ENCODE measurements around the gene COL18A1.

The COL18A1 gene

GRCh38 chr21:45416620-45417019 lies 11.7 kb downstream of the COL18A1 start:
- no peaks in the 10 kb centered on the region for H3K79me2 ChIP-seq (ENCODE audit: insufficient read depth, low read length)

GRCh38 chr21:45417256-45417950 lies 12.4 kb downstream of the COL18A1 start:
- no peaks in the 10 kb centered on the region for H3K9me2 ChIP-seq (replicated peaks; ENCODE audit: low read depth, low read length)
- no peaks in the 10 kb centered on the region for H3K79me2 ChIP-seq (ENCODE audit: insufficient read depth, low read length)
- no peaks in the 10 kb centered on the region for H4K20me1 ChIP-seq (ENCODE audit: insufficient read depth, low read length, poor library complexity, severe bottlenecking)

More at GRCh38 chr21:45416620-45417019, 11.7 kb downstream of the COL18A1 start:
- Histone ChIP-seq H4K20me1 (ENCODE audit: insufficient read depth, low read length, poor library complexity, severe bottlenecking) (no peaks in the 10 kb centered on the region), H3K4me2 (ENCODE audit: low read depth, low read length, poor library complexity, severe bottlenecking) (no peak overlapping the region), H3K27me3 (ENCODE audit: insufficient read depth, low read length, poor library complexity, severe bottlenecking) (no peaks in the 10 kb centered on the region), H3K9ac (ENCODE audit: low read depth, low read length, poor library complexity, severe bottlenecking) (no peak overlapping the region), H3K9me3 (ENCODE audit: insufficient read depth, low read depth, low read length) (no peaks in the 10 kb centered on the region), H3K4me3 (ENCODE audit: low read length, poor library complexity, severe bottlenecking) (no peak overlapping the region), H3K9me2 (replicated peaks; ENCODE audit: low read depth, low read length) (no peaks in the 10 kb centered on the region), H3K36me3 (ENCODE audit: insufficient read depth, low read length) (no peaks in the 10 kb centered on the region), H3K4me1 (ENCODE audit: insufficient read depth, low read length, poor library complexity, severe bottlenecking) (no peaks in the 10 kb centered on the region), H3F3A (ENCODE audit: low read depth) (no peaks in the 10 kb centered on the region), H2AFZ (ENCODE audit: low read length) (no peak overlapping the region)
- TF ChIP-seq, protein P1, sequence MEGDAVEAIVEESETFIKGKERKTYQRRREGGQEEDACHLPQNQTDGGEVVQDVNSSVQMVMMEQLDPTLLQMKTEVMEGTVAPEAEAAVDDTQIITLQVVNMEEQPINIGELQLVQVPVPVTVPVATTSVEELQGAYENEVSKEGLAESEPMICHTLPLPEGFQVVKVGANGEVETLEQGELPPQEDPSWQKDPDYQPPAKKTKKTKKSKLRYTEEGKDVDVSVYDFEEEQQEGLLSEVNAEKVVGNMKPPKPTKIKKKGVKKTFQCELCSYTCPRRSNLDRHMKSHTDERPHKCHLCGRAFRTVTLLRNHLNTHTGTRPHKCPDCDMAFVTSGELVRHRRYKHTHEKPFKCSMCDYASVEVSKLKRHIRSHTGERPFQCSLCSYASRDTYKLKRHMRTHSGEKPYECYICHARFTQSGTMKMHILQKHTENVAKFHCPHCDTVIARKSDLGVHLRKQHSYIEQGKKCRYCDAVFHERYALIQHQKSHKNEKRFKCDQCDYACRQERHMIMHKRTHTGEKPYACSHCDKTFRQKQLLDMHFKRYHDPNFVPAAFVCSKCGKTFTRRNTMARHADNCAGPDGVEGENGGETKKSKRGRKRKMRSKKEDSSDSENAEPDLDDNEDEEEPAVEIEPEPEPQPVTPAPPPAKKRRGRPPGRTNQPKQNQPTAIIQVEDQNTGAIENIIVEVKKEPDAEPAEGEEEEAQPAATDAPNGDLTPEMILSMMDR (conservative IDR thresholded peaks at IDR 0.05; ENCODE audit: low read length), result no peak
- no peak for TF ChIP-seq EZH2phosphoT487 (IDR thresholded peaks at IDR 0.05; ENCODE audit: borderline replicate concordance)

DNA sequence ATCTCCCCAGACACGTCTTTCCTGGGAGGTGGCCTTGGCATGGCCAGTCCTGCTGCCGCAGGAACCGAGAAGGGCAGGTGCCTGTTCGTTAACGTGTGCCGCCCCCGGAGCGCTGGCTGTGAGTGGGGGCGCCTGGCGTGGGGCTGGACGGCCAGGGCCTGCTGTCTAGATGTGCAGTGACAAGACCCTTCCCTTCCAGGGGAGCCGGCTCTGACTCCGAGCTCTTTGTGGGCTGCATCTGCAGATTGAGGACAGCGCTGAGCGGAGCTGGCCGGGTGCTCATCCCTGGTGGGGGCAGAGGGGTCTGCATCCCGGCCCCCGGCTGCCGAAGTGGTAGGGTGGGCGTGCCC lies 13.0 kb downstream of the COL18A1 start:
- Histone ChIP-seq H3K79me2 (ENCODE audit: insufficient read depth, low read length) (no peaks in the 10 kb centered on the region), H3K36me3 (ENCODE audit: insufficient read depth, low read length) (no peaks in the 10 kb centered on the region), H3K9ac (ENCODE audit: low read depth, low read length, poor library complexity, severe bottlenecking) (no peak overlapping the region), H3K4me3 (ENCODE audit: low read length, poor library complexity, severe bottlenecking) (no peak overlapping the region), H3F3A (ENCODE audit: low read depth) (no peaks in the 10 kb centered on the region), H3K27me3 (ENCODE audit: insufficient read depth, low read length, poor library complexity, severe bottlenecking) (no peaks in the 10 kb centered on the region), H3K9me3 (ENCODE audit: insufficient read depth, low read depth, low read length) (no peaks in the 10 kb centered on the region), H4K20me1 (ENCODE audit: insufficient read depth, low read length, poor library complexity, severe bottlenecking) (no peaks in the 10 kb centered on the region), H3K9me2 (replicated peaks; ENCODE audit: low read depth, low read length) (no peaks in the 10 kb centered on the region), H2AFZ (ENCODE audit: low read length) (no peak overlapping the region), H3K4me1 (ENCODE audit: insufficient read depth, low read length, poor library complexity, severe bottlenecking) (no peaks in the 10 kb centered on the region), H3K4me2 (ENCODE audit: low read depth, low read length, poor library complexity, severe bottlenecking) (no peak overlapping the region)
- no peak for TF ChIP-seq EZH2phosphoT487 (IDR thresholded peaks at IDR 0.05; ENCODE audit: borderline replicate concordance)
- TF ChIP-seq, protein P1 (conservative IDR thresholded peaks at IDR 0.05; ENCODE audit: low read length), result no peak

More at GRCh38 chr21:45417256-45417950, 12.4 kb downstream of the COL18A1 start:
- Histone ChIP-seq H3K9ac (ENCODE audit: low read depth, low read length, poor library complexity, severe bottlenecking) (no peak overlapping the region), H3K4me1 (ENCODE audit: insufficient read depth, low read length, poor library complexity, severe bottlenecking) (no peaks in the 10 kb centered on the region), H3K4me3 (ENCODE audit: low read length, poor library complexity, severe bottlenecking) (no peak overlapping the region), H3K36me3 (ENCODE audit: insufficient read depth, low read length) (no peaks in the 10 kb centered on the region), H3K4me2 (ENCODE audit: low read depth, low read length, poor library complexity, severe bottlenecking) (no peak overlapping the region), H3K27me3 (ENCODE audit: insufficient read depth, low read length, poor library complexity, severe bottlenecking) (no peaks in the 10 kb centered on the region), H3K9me3 (ENCODE audit: insufficient read depth, low read depth, low read length) (no peaks in the 10 kb centered on the region), H2AFZ (ENCODE audit: low read length) (no peak overlapping the region), H3F3A (ENCODE audit: low read depth) (no peaks in the 10 kb centered on the region)
- TF ChIP-seq, protein P1 (conservative IDR thresholded peaks at IDR 0.05; ENCODE audit: low read length), result no peak
- no peak for TF ChIP-seq EZH2phosphoT487 (IDR thresholded peaks at IDR 0.05; ENCODE audit: borderline replicate concordance)

All from Loucy (cell line).